ENCODE results near the gene AGPS.

GRCh38 chr2:177552422-177553175 is 160.0 kb downstream of the AGPS start:
- TF ChIP-seq KLF16 (CRISPR knock-in tag; IDR thresholded peaks at IDR 0.05) (peak in 1 of 2 experiments; percentile 27; a peak in 1 of 4 replicates), REST (IDR thresholded peaks at IDR 0.05; ENCODE audit: borderline replicate concordance in 1 of 2, low read depth in 1 of 2, low read length in 2 of 2) (no peak), POLR2AphosphoS5 (IDR thresholded peaks at IDR 0.05; ENCODE audit: low read depth, low read length) (peak; percentile 36), TP53 (CRISPR knock-in tag; conservative IDR thresholded peaks at IDR 0.05) (no peak), SIX1 (CRISPR knock-in tag; IDR thresholded peaks at IDR 0.05; ENCODE audit: borderline replicate concordance) (no peak), IKZF4 (CRISPR knock-in tag; IDR thresholded peaks at IDR 0.05; ENCODE audit: borderline replicate concordance, low read depth, not compliant biosample characterization) (peak; percentile 31), MYC (CRISPR knock-in tag; IDR thresholded peaks at IDR 0.05; ENCODE audit: borderline replicate concordance) (peak; percentile 49; the same call in 1 of the 2 replicates), EHMT2 (IDR thresholded peaks at IDR 0.05; ENCODE audit: borderline replicate concordance, low read depth, low read length) (no peak), NRL (CRISPR knock-in tag; IDR thresholded peaks at IDR 0.05; ENCODE audit: borderline replicate concordance) (no peak; the same call in 1 of the 2 replicates), MLX (CRISPR knock-in tag; IDR thresholded peaks at IDR 0.05) (no peak), YEATS2 (CRISPR knock-in tag; IDR thresholded peaks at IDR 0.05; ENCODE audit: borderline replicate concordance) (peak; percentile 76)
- TF ChIP-seq, protein P1, sequence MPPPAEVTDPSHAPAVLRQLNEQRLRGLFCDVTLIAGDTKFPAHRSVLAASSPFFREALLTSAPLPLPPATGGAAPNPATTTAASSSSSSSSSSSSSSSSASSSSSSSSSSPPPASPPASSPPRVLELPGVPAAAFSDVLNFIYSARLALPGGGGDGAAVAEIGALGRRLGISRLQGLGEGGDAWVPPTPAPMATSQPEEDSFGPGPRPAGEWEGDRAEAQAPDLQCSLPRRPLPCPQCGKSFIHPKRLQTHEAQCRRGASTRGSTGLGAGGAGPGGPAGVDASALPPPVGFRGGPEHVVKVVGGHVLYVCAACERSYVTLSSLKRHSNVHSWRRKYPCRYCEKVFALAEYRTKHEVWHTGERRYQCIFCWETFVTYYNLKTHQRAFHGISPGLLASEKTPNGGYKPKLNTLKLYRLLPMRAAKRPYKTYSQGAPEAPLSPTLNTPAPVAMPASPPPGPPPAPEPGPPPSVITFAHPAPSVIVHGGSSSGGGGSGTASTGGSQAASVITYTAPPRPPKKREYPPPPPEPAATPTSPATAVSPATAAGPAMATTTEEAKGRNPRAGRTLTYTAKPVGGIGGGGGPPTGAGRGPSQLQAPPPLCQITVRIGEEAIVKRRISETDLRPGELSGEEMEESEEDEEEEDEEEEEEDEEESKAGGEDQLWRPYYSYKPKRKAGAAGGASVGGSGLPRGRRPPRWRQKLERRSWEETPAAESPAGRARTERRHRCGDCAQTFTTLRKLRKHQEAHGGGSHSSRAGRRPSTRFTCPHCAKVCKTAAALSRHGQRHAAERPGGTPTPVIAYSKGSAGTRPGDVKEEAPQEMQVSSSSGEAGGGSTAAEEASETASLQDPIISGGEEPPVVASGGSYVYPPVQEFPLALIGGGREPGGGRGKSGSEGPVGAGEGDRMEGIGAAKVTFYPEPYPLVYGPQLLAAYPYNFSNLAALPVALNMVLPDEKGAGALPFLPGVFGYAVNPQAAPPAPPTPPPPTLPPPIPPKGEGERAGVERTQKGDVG (CRISPR knock-in tag; IDR thresholded peaks at IDR 0.05; ENCODE audit: borderline replicate concordance): no peak; the same call in 1 of the 2 replicates
- TF ChIP-seq, protein P2, sequence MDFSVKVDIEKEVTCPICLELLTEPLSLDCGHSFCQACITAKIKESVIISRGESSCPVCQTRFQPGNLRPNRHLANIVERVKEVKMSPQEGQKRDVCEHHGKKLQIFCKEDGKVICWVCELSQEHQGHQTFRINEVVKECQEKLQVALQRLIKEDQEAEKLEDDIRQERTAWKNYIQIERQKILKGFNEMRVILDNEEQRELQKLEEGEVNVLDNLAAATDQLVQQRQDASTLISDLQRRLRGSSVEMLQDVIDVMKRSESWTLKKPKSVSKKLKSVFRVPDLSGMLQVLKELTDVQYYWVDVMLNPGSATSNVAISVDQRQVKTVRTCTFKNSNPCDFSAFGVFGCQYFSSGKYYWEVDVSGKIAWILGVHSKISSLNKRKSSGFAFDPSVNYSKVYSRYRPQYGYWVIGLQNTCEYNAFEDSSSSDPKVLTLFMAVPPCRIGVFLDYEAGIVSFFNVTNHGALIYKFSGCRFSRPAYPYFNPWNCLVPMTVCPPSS (IDR thresholded peaks at IDR 0.05): no peak
- TF ChIP-seq, protein P3, sequence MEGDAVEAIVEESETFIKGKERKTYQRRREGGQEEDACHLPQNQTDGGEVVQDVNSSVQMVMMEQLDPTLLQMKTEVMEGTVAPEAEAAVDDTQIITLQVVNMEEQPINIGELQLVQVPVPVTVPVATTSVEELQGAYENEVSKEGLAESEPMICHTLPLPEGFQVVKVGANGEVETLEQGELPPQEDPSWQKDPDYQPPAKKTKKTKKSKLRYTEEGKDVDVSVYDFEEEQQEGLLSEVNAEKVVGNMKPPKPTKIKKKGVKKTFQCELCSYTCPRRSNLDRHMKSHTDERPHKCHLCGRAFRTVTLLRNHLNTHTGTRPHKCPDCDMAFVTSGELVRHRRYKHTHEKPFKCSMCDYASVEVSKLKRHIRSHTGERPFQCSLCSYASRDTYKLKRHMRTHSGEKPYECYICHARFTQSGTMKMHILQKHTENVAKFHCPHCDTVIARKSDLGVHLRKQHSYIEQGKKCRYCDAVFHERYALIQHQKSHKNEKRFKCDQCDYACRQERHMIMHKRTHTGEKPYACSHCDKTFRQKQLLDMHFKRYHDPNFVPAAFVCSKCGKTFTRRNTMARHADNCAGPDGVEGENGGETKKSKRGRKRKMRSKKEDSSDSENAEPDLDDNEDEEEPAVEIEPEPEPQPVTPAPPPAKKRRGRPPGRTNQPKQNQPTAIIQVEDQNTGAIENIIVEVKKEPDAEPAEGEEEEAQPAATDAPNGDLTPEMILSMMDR (CRISPR knock-in tag; IDR thresholded peaks at IDR 0.05): peak; percentile 36
